Right kidney (tissue), 1 donor: ENCODE results near the gene ZFY.
"Not testable (repeated sequence)": the region's sequence is repeated elsewhere in the genome, so short reads cannot be mapped to it uniquely, and the experiment has no call there.

Source experiments
- DNase-seq: peaks from one replicate; pipeline ENCODE4 v3.0.0-alpha.2; 2016

The ZFY gene

DNA sequence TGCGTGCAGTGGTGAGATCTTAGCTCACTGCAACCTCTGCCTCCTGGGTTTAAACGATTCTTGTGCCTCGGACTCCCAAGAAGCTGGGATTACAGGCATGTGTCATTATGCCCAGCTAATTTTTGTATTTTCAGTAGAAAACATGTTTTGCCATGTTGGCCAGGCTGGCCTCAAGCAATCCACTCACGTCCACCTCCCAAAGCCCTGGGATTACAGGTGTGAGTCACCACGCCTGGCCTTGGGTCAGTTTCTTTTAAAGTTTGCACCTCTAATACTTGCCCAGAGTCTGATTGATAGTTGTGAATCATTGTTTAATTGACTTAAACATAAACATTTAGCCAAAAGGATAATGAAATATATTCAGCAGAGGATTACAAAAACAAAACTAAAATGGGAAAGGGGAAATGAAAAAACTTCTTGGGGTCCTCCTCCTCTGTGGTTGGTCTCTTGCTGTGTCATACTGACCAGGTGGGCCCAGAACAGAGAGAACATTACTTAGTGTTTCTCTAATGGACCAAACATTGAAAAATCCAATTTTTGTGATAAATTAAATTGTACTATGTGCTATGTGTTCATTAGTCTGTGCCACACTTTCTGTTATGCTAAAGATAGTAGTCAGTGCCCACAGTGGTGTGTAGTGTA is 38.0 kb downstream of the ZFY start:
- no peak for DNase-seq

DNA sequence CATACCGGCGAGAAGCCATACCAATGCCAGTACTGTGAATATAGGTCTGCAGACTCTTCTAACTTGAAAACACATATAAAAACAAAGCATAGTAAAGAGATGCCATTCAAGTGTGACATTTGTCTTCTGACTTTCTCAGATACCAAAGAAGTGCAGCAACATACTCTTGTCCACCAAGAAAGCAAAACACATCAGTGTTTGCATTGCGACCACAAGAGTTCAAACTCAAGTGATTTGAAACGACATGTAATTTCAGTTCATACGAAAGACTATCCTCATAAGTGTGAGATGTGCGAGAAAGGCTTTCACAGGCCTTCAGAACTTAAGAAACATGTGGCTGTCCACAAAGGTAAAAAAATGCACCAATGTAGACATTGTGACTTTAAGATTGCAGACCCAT is 44.1 kb downstream of the ZFY start:
- DNase-seq: no peak

DNA sequence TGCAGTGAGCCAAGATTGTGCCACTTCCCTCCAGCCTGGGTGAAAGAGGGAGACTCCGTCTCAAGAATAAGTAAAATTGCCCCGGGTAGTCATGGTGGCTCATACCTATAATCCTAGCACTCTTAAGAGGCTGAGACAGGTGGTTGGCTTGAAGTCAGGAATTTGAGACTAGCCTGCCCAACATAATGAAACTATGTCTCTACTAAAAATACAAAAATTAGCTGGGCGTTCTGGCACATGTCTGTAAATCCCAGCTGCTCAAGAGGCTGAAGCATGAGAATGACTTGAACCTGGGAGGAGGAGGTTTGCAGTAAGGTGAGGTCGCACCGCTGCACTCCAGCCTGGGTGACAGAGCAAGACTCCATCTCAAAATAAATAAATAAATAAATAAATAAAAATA is 49.3 kb downstream of the ZFY start:
- no peak for DNase-seq

DNA sequence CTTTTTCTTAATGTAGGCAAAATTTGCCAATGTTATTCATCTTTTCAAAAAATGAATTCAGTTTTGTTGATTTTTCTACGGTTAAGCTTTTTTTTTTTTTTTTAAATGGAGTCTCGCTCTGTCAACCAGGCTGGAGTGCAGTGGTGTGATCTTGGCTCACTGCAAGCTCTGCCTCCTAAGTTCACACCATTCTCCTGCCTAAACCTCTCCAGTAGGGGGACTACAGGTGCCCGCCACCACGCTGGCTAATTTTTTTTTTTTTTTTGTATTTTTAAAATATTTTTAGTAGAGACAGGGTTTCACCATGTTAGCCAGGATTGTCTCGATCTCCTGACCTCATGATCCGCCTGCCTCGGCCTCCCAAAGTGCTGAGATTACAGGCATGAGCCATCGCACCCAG is 52.0 kb downstream of the ZFY start:
- DNase-seq: not testable (repeated sequence)

DNA sequence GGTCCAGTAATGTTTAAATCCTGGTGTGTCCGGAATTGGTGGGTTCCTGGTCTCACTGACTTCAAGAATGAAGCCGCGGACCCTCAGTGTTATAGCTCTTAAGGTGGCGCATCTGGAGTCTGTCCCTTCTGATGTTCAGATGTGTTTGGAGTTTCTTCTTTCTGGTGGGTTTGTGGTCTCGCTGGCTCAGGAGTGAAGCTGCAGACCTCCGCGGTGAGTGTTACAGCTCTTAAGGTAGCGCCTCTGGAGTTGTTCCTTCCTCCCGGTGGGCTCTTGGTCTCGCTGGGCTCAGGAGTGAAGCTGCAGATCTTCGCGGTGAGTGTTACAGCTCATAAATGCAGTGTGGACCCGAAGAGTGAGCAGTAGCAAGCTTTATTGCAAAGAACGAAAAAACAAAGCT is 62.2 kb downstream of the ZFY start:
- not testable (repeated sequence) for DNase-seq

DNA sequence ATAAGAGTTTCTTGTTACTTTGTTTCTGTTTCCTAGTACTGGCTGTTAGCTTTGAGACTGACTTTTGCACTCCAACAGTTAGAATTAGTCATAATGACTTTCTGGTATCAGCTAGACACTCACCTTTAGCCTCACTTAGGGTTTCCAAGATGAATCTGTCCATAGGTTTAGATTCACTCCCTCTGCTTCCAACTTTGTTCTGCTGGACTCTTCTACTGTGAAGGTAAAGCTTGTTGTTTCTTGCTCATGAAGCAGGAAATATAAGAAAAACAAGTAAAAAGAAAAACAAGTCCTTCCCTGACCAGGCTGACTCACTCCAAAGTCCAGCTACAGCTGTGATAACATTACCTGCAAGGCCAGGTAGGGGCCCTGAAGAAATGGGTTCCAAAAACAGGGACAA is 67.0 kb downstream of the ZFY start:
- DNase-seq: no peak

DNA sequence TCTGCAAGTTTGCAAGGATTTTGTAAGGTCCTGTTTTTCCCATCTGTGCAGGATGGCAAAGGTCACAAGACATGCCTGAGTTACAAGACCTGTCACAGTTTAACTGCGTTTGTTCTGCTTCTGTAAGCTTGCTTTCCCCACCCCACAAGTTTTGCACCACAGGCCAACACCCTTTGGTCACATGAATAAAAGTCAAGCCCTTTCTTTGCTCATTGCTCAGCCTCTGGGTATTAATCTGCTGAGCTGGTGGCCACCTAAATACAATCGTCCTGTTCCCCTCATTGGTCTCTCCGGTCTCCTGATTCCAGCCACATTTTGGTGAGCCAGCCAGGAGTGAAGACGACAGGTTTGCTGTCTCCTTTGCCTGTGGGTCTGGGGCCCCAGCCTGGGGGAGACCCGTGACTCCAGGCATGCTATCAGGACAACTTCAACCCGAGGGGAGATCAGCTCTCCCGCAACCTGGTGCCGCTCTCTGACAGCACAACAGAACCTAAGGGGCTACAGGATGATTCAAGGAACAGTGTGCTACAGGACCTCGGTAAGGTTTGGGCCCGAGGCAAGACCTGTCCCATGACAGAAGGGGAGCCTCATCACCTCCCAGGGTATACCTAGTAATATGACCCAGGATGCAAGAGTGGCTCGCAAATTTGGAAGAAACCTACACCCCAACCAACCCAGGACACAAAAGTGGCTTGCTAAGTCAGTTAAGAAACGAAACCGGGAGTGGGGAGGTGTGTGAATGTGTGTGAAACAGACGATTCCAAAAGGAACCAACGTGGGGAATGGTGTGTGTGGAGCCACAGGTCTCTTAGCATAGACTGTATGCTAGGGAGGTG is 67.7 kb downstream of the ZFY start:
- no peak for DNase-seq

DNA sequence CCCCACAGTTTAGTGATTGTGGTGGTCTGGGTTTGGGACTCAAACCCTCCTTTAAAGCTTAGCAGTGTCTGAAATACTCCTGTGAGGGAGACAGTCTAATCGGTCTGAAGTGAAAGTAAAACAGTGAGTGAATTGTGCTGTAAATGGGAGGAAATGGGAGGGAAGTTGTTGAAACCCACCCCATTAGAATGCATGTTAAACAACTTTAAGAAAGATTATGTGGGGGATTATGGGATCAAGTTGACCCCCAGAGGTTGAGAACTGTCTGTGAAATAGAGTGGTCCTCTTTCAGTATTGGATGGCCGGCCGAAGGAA is 68.3 kb downstream of the ZFY start:
- peak; percentile 35 for DNase-seq

DNA sequence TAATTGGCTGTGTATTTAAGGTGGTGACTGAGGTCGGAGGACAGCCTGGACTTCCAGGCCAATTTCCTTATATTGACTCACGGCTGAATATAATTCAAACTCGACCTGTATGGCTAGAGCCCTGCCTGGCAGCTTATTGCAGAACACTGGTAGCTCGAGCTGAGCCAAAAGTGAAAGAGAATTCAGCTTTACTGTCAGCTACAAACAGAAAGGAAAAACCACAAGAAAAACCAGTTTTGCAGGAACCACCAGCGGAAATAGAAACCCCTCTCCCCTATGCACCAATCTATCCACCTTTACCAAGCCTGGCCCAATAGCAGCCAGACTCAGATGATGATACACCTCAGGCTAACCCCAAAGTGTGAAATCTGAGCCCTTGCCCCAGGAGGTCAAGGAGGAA is 68.7 kb downstream of the ZFY start:
- DNase-seq: peak; percentile 35

DNA sequence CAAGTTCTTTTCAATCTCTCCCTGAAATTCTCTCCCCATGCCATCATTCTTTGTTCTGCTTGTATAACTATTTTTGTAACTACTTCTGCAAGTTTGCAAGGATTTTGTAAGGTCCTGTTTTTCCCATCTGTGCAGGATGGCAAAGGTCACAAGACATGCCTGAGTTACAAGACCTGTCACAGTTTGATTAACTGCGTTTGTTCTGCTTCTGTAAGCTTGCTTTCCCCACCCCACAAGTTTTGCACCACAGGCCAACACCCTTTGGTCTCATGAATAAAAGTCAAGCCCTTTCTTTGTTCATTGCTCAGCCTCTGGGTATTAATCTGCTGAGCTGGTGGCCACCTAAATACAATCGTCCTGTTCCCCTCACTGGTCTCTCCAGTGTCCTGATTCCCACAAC is 70.8 kb downstream of the ZFY start:
- DNase-seq: not testable (repeated sequence)

DNA sequence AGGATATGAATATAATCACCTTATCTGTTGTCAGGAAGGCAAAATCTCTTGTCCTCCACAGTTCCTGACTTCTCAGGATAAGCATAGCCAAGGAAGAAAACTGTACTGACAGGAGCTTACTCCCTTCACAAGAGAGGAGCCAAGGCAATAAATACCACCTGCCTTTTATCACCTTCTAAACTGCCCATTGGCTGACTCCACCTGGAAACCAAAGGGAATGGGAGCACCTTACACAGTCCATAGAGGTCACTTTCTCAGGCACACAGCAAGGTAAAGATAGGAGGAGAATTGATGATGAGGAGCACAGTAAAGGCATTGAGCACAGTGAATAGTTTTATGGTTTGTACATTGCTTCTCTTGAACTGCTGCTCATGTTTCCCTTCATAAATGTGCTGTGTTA is 72.8 kb downstream of the ZFY start:
- DNase-seq: no peak

DNA sequence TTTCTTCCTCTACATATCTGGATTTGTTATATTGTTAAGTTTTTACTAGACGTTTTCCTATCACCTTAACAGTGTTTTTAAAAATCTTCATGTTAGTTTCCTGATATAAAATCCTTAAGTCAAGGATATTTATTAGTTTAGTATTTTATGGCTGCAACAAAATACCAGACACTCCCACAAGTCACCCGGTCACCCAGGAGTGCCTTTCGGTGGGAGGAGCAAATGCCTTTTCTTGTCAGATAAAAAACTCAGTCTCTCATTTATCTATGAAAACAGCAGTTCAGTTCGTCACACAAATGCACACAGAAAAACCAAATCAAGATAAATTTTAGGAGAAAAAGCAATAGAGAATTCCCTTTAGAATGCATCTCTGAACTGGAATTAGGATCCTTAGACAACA is 77.0 kb downstream of the ZFY start:
- no peak for DNase-seq

DNA sequence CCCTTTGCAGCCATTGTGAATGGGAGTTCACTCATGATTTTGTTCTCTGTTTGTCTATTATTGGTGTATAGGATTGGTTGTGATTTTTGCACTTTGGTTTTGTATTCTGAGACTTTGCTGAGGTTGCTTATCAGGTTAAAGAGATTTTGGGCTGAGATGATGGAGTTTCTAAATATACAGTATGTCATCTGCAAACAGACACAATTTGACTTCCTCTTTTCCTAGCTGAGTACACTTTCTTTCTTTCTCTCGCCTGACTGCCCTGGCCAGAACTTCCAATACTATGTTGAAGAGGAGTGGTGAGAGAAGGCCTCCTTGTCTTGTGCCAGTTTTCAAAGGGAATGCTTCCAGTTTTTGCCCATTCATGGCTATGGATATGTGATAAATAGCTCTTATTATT is 81.4 kb downstream of the ZFY start:
- DNase-seq: no peak

DNA sequence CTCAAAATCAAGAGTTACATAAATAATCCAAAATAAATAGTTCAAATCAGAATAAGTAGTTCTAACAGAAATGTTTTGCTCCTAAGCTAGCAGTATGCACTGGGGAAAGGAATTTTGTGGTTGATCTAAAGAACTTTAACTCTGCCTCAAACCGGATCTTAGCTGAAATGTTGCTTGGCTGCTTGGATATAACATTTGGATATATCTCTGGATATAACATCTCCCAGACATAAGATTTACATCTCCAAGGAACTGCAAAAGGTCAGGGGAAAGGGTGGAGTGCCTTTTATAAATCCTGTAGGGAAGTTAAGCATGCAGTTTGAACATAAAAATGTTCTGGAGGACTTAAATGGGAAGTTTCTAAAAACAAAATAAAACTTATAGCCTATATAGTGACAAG is 83.4 kb downstream of the ZFY start:
- no peak for DNase-seq

DNA sequence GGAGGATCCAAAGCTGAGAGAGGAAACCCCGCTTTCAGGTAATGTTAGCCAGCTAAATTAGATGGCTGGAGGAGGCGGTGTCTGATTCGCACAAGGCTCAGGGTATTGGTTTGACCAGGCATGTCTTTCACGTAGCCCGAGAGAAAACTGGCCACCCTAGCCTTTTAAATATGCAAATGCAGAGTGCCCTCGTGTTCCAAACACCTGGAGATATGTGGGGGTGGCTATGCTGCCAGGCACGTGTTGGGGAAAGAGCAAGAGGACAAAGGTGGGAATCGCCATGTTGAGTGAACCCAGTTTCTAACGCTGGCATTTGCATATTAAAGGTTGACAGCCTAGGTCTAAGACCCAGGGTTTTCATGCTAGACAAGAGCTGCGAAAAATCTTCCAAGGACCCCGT is 84.4 kb downstream of the ZFY start:
- no peak for DNase-seq

DNA sequence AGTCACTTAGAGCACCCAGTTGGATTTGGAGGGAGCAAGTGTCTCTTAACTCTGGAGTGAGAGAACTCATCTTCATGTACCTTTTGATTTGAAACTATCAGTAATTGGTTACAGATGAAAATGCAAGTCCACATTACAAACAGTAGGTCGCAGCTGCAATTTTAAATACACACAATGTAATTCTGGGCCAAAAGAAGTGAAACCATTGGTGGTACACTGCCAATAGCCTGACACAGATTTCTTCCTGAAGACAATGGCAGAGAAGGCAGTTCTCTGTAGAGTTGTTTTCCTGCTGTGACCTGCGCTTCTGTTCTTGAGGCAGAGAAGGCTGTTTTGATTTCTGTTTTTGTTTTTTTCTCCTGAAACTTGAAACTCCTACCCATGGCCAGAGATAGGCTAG is 86.0 kb downstream of the ZFY start:
- no peak for DNase-seq

DNA sequence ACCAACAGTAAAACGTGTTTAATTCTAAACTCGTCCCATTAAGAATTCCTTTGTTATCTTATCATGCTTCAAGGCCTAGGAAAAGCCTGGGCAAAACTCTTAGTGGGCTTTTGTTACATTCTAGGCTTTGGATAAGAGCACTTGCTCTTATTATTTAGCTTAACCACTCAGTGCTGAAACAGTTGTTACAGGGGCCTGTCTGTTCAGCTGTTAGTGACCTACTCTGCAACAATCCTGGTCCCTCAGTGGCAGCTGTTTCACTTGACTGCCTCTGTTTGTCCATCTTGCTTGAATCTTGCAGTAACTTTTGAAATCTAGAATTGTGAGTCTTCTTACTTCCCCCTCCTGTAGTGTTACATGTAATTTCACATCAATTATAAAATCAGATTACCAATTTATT is 88.4 kb downstream of the ZFY start:
- no peak for DNase-seq

DNA sequence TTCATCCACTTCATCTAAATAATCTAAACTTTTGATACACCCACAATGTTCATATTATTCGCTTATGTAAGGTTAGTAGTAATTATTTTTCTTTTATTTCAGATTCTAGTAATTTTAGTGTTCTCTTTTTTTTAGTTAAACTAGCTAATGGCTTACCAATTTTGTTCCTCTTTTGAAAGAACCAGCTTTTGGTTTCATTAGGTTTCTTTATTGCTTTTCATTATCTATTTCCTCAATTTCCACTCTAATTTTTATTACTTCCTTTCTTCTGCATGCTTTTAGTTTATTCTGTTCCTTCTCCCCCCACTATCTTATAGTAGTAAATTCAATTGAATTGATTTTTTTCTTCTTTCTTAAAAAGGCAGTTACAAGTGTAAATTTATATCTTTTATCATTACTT is 90.2 kb downstream of the ZFY start:
- DNase-seq: no peak
